T-helper 1 cell treated with Interleukin-12 subunit alpha and Interleukin-12 subunit beta and Interleukin-4 antibody, amounts not matched to agents 30 ng/mL and 1 ng/mL, for 36 hours (primary cell): ENCODE measurements around the gene CFTR. TPM values are rescaled to one million over a fixed set of nuclear protein-coding genes. Genes with fewer than 3 reads are reported as not detected.

Experiments used
- total RNA-seq: library from RNA; stranded (reverse); gene quantifications from 2 replicates; pipeline ENCODE4 v1.2.3, GENCODE V29; 2022

Gene CFTR
- total RNA-seq, 1 donor from 2014 or later = not detected

Other genes starting within 250 kb of the CFTR start
- gene WNT2, start 157.0 kb upstream of the CFTR start, total RNA-seq = not detected in 2 replicates
- gene ASZ1, start 52.5 kb upstream of the CFTR start, total RNA-seq = not detected in 2 replicates